ENCODE results near the gene PLEKHA6. TPM values are rescaled to one million over a fixed set of nuclear protein-coding genes. Genes with fewer than 3 reads are reported as not detected.

PLEKHA6 gene
- total RNA-seq, 1 experiment from 2014 or later, result 2.1 TPM

DNA sequence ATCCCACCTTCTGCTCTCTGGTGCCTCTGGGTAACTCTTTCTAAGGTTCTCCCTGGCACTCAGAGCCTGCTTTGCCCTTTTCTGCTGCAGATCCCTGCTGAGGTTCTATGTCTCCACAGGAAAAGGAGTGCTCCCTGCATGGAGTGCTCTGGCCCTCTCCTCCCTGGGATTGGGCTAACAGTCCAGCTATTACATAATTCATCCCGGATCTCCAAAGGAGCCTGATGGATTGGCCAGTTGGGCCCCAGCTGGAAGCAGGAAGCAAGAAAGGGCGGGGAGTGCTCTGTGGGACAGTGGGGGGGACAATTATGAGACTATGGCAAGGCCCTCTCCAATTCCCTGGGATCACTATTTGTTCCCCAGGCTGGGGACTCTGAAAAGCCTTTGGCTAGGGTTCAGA is 94.1 kb downstream of the PLEKHA6 start:
- Histone ChIP-seq H4K5ac (ENCODE audit: insufficient read length, low read depth, low read length) (no peak overlapping the region), H3K4ac (ENCODE audit: low read depth, low read length) (no peak overlapping the region), H4K91ac (ENCODE audit: insufficient read length, low read depth, low read length) (no peak overlapping the region), H4K8ac (replicated peaks; ENCODE audit: insufficient read length, low read depth, low read length) (no peak overlapping the region), H3K79me1 (ENCODE audit: insufficient read depth, low read depth, low read length, poor library complexity, severe bottlenecking) (no peaks in the 10 kb centered on the region), H3K79me2 (ENCODE audit: insufficient read depth, low read length) (no peaks in the 10 kb centered on the region), H3T11ph (ENCODE audit: low read length) (no peak overlapping the region), H3K9me3 (ENCODE audit: control insufficient read depth, low read depth, low read length) (no peaks in the 10 kb centered on the region), H2AK5ac (ENCODE audit: insufficient read length, low read length) (no peak overlapping the region), H3K9ac (ENCODE audit: extremely low read depth, insufficient read length, low read length) (no peak overlapping the region), H2BK12ac (ENCODE audit: insufficient read length, low read depth, low read length) (no peak overlapping the region), H3K4me2 (ENCODE audit: insufficient read depth, insufficient read length, low read length) (no peak overlapping the region), H2BK20ac (ENCODE audit: low read depth, low read length, poor library complexity, severe bottlenecking) (no peak overlapping the region), H3K14ac (ENCODE audit: insufficient read depth, low read length) (no peak overlapping the region), H2AFZ (ENCODE audit: low read length) (no peak overlapping the region), H3K56ac (ENCODE audit: insufficient read length, low read depth, low read length) (no peak overlapping the region), H3K27me3 (ENCODE audit: insufficient read depth, low read length) (no peaks in the 10 kb centered on the region), H3K23ac (ENCODE audit: insufficient read length, low read depth, low read length) (no peak overlapping the region), H3K4me1 (ENCODE audit: insufficient read depth, low read length) (no peaks in the 10 kb centered on the region), H3K18ac (ENCODE audit: insufficient read length, low read depth, low read length) (no peak overlapping the region), H2BK120ac (ENCODE audit: low read depth, low read length, poor library complexity, severe bottlenecking) (no peak overlapping the region), H3K23me2 (ENCODE audit: insufficient read length, low read depth, low read length, poor library complexity, severe bottlenecking) (no peaks in the 10 kb centered on the region), H2BK15ac (ENCODE audit: low read depth, low read length) (no peak overlapping the region), H3K27ac (ENCODE audit: insufficient read length, low read depth, low read length) (no peak overlapping the region), H2BK5ac (ENCODE audit: insufficient read length, low read length) (no peak overlapping the region), H4K20me1 (ENCODE audit: control insufficient read depth, insufficient read depth, insufficient read length) (no peaks in the 10 kb centered on the region)
- no peak for DNase-seq
- Mint-ChIP-seq H3K9me3 (no peaks in the 10 kb centered on the region), H3K27ac (no peak overlapping the region), H3K4me3 (no peak overlapping the region), H3K36me3 (ENCODE audit: insufficient read depth in 1 of 3, low read depth in 3 of 3) (peaks cover 0 to 1% (median 0%) of the 10 kb centered on the region in 3 experiments; a peak in 2 of 7 replicates), H3K4me1 (peaks cover 3 to 6% of the 10 kb centered on the region in 2 experiments), H3K27me3 (ENCODE audit: low read depth) (peaks cover 3% of the 10 kb centered on the region)
- TF ChIP-seq, protein P1, sequence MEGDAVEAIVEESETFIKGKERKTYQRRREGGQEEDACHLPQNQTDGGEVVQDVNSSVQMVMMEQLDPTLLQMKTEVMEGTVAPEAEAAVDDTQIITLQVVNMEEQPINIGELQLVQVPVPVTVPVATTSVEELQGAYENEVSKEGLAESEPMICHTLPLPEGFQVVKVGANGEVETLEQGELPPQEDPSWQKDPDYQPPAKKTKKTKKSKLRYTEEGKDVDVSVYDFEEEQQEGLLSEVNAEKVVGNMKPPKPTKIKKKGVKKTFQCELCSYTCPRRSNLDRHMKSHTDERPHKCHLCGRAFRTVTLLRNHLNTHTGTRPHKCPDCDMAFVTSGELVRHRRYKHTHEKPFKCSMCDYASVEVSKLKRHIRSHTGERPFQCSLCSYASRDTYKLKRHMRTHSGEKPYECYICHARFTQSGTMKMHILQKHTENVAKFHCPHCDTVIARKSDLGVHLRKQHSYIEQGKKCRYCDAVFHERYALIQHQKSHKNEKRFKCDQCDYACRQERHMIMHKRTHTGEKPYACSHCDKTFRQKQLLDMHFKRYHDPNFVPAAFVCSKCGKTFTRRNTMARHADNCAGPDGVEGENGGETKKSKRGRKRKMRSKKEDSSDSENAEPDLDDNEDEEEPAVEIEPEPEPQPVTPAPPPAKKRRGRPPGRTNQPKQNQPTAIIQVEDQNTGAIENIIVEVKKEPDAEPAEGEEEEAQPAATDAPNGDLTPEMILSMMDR (conservative IDR thresholded peaks at IDR 0.05), result no peak
- WGBS (ENCODE audit: extremely low coverage, insufficient read length, low lambda C conversion rate), result no CpG with 5 or more reads among the region's 2 CpGs
